Measurements from ENCODE around the gene MALAT1. TPM values are rescaled to one million over a fixed set of nuclear protein-coding genes. Genes with fewer than 3 reads are reported as not detected.
"Not testable (repeated sequence)": the region's sequence is repeated elsewhere in the genome, so short reads cannot be mapped to it uniquely, and the experiment has no call there.

Gene MALAT1
- polyA plus RNA-seq, 4 donors = 386 to 707 (median 624) TPM

DNA sequence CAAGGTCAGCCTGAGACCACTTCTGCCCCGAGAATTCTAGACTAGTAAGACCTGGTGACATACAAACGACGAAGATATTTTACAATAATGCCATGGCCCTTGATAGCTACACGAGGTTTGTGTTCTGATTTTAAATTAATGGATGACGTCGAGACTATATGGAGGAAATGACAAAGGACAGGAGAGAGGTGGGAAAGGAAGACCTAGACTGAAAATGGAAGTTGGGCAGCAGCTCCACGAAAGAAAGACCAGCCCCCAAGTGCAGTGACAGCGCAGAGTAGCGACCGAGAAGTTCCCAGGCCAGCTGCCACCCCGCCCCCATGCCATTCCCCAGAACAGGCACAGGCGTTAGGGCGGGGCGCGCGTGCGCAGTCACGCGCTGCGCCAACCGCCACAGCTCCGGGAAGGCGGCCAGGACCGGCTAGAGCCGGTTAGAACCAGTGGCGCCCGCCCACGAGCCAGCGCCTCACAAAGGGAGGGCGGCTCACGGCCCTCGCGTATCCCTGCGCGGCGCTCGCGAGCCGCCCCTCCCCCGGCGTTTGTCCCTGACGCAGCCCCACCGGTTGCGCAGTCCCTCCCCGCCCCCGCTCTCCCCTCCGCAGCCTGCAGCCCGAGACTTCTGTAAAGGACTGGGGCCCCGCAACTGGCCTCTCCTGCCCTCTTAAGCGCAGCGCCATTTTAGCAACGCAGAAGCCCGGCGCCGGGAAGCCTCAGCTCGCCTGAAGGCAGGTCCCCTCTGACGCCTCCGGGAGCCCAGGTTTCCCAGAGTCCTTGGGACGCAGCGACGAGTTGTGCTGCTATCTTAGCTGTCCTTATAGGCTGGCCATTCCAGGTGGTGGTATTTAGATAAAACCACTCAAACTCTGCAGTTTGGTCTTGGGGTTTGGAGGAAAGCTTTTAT, 1.5 kb upstream of the MALAT1 start:
- DNase-seq (ENCODE audit: low read depth in 4 of 4, low spot score in 3 of 4) = peak; percentile 96 to 98 (median 96)

DNA sequence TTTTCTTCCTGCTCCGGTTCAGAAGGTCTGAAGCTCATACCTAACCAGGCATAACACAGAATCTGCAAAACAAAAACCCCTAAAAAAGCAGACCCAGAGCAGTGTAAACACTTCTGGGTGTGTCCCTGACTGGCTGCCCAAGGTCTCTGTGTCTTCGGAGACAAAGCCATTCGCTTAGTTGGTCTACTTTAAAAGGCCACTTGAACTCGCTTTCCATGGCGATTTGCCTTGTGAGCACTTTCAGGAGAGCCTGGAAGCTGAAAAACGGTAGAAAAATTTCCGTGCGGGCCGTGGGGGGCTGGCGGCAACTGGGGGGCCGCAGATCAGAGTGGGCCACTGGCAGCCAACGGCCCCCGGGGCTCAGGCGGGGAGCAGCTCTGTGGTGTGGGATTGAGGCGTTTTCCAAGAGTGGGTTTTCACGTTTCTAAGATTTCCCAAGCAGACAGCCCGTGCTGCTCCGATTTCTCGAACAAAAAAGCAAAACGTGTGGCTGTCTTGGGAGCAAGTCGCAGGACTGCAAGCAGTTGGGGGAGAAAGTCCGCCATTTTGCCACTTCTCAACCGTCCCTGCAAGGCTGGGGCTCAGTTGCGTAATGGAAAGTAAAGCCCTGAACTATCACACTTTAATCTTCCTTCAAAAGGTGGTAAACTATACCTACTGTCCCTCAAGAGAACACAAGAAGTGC, 661 bp upstream of the MALAT1 start:
- DNase-seq (ENCODE audit: low read depth in 4 of 4, low spot score in 3 of 4) = no peak

DNA sequence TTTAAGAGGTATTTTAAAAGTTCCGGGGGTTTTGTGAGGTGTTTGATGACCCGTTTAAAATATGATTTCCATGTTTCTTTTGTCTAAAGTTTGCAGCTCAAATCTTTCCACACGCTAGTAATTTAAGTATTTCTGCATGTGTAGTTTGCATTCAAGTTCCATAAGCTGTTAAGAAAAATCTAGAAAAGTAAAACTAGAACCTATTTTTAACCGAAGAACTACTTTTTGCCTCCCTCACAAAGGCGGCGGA, 193 bp upstream of the MALAT1 start:
- DNase-seq (ENCODE audit: low read depth in 4 of 4, low spot score in 3 of 4) = no peak

DNA sequence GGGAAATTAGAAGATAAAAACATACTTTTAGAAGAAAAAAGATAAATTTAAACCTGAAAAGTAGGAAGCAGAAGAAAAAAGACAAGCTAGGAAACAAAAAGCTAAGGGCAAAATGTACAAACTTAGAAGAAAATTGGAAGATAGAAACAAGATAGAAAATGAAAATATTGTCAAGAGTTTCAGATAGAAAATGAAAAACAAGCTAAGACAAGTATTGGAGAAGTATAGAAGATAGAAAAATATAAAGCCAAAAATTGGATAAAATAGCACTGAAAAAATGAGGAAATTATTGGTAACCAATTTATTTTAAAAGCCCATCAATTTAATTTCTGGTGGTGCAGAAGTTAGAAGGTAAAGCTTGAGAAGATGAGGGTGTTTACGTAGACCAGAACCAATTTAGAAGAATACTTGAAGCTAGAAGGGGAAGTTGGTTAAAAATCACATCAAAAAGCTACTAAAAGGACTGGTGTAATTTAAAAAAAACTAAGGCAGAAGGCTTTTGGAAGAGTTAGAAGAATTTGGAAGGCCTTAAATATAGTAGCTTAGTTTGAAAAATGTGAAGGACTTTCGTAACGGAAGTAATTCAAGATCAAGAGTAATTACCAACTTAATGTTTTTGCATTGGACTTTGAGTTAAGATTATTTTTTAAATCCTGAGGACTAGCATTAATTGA, 1.0 kb downstream of the MALAT1 start:
- no peak for DNase-seq (ENCODE audit: low read depth in 4 of 4, low spot score in 3 of 4)

GRCh38 chr11:65500387-65501185, 1.7 kb downstream of the MALAT1 start:
- peak in 1 of 4 donors; percentile 48 for DNase-seq (ENCODE audit: low read depth in 4 of 4, low spot score in 3 of 4)

- DNase-seq (ENCODE audit: low read depth in 4 of 4, low spot score in 3 of 4) = no peak
These were observed 2.3 kb downstream of the MALAT1 start for GRCh38 chr11:65501186-65501471.

DNA sequence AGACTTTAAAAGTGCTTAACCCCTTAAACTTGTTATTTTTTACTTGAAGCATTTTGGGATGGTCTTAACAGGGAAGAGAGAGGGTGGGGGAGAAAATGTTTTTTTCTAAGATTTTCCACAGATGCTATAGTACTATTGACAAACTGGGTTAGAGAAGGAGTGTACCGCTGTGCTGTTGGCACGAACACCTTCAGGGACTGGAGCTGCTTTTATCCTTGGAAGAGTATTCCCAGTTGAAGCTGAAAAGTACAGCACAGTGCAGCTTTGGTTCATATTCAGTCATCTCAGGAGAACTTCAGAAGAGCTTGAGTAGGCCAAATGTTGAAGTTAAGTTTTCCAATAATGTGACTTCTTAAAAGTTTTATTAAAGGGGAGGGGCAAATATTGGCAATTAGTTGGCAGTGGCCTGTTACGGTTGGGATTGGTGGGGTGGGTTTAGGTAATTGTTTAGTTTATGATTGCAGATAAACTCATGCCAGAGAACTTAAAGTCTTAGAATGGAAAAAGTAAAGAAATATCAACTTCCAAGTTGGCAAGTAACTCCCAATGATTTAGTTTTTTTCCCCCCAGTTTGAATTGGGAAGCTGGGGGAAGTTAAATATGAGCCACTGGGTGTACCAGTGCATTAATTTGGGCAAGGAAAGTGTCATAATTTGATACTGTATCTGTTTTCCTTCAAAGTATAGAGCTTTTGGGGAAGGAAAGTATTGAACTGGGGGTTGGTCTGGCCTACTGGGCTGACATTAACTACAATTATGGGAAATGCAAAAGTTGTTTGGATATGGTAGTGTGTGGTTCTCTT, 2.8 kb downstream of the MALAT1 start:
- no peak for DNase-seq (ENCODE audit: low read depth in 4 of 4, low spot score in 3 of 4)

DNA sequence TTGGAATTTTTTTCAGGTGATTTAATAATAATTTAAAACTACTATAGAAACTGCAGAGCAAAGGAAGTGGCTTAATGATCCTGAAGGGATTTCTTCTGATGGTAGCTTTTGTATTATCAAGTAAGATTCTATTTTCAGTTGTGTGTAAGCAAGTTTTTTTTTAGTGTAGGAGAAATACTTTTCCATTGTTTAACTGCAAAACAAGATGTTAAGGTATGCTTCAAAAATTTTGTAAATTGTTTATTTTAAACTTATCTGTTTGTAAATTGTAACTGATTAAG, 3.4 kb downstream of the MALAT1 start:
- DNase-seq (ENCODE audit: low read depth in 4 of 4, low spot score in 3 of 4) = no peak

DNA sequence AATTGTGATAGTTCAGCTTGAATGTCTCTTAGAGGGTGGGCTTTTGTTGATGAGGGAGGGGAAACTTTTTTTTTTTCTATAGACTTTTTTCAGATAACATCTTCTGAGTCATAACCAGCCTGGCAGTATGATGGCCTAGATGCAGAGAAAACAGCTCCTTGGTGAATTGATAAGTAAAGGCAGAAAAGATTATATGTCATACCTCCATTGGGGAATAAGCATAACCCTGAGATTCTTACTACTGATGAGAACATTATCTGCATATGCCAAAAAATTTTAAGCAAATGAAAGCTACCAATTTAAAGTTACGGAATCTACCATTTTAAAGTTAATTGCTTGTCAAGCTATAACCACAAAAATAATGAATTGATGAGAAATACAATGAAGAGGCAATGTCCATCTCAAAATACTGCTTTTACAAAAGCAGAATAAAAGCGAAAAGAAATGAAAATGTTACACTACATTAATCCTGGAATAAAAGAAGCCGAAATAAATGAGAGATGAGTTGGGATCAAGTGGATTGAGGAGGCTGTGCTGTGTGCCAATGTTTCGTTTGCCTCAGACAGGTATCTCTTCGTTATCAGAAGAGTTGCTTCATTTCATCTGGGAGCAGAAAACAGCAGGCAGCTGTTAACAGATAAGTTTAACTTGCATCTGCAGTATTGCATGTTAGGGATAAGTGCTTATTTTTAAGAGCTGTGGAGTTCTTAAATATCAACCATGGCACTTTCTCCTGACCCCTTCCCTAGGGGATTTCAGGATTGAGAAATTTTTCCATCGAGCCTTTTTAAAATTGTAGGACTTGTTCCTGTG, 3.9 kb downstream of the MALAT1 start:
- DNase-seq (ENCODE audit: low read depth in 4 of 4, low spot score in 3 of 4) = no peak

DNA sequence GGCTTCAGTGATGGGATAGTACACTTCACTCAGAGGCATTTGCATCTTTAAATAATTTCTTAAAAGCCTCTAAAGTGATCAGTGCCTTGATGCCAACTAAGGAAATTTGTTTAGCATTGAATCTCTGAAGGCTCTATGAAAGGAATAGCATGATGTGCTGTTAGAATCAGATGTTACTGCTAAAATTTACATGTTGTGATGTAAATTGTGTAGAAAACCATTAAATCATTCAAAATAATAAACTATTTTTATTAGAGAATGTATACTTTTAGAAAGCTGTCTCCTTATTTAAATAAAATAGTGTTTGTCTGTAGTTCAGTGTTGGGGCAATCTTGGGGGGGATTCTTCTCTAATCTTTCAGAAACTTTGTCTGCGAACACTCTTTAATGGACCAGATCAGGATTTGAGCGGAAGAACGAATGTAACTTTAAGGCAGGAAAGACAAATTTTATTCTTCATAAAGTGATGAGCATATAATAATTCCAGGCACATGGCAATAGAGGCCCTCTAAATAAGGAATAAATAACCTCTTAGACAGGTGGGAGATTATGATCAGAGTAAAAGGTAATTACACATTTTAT, 4.6 kb downstream of the MALAT1 start:
- DNase-seq (ENCODE audit: low read depth in 4 of 4, low spot score in 3 of 4) = no peak

GRCh38 chr11:65503949-65504673, 5.3 kb downstream of the MALAT1 start:
- DNase-seq (ENCODE audit: low read depth in 4 of 4, low spot score in 3 of 4) = peak in 2 of 4 donors; percentile 52 to 59

GRCh38 chr11:65504674-65505465, 6.0 kb downstream of the MALAT1 start:
- peak in 1 of 4 donors; percentile 29 for DNase-seq (ENCODE audit: low read depth in 4 of 4, low spot score in 3 of 4)

- DNase-seq (ENCODE audit: low read depth in 4 of 4, low spot score in 3 of 4) = no peak
These were observed 6.8 kb downstream of the MALAT1 start for GRCh38 chr11:65505466-65506289.

DNA sequence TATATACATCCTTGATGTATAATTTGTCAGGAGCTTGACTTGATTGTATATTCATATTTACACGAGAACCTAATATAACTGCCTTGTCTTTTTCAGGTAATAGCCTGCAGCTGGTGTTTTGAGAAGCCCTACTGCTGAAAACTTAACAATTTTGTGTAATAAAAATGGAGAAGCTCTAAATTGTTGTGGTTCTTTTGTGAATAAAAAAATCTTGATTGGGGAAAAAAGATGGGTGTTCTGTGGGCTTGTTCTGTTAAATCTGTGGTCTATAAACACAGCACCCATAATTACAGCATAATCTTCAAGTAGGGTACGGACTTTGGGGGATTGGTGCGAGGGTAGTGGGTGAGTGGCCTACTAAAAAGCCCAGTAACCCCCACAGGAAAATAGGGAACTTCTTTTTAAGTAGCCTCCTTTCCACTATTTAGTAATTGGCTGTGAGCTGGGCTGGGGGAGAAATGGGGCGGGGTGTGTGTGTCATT, 7.5 kb downstream of the MALAT1 start:
- DNase-seq (ENCODE audit: low read depth in 4 of 4, low spot score in 3 of 4) = peak in 1 of 4 donors; percentile 18

GRCh38 chr11:65506772-65507505, 8.1 kb downstream of the MALAT1 start:
- peak in 2 of 4 donors; percentile 62 to 73 for DNase-seq (ENCODE audit: low read depth in 4 of 4, low spot score in 3 of 4)

GRCh38 chr11:65512311-65512710, 13.5 kb downstream of the MALAT1 start:
- not testable (repeated sequence) for DNase-seq (ENCODE audit: low read depth in 4 of 4, low spot score in 3 of 4)
